Right hindlimb (tissue), 1 donor: ENCODE data around the gene ASH1L.
"Not testable (repeated sequence)": the region's sequence is repeated elsewhere in the genome, so short reads cannot be mapped to it uniquely, and the experiment has no call there.

Source experiments
- DNase-seq: peaks from one replicate; pipeline ENCODE4 v3.0.0-alpha.2; 2018

ASH1L gene

DNA sequence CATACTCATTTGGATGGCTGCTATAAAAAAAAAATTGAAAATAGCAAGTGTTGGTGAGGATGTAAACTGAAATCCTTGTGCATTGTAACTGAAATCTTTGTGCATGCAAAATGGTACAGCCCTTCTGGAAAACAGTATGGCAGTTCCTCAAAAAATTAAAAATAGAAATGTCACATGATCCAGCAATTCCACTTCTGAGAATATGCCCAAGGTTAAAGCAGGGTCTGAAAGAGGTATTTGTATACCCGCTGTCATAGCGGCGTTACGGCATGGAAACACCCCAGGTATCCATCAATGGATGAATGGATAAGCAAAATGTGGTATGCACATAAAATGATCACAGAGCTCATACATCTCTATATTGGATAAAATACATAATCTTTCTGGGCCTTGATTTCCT lies 125.2 kb downstream of the ASH1L start:
- DNase-seq: no peak

DNA sequence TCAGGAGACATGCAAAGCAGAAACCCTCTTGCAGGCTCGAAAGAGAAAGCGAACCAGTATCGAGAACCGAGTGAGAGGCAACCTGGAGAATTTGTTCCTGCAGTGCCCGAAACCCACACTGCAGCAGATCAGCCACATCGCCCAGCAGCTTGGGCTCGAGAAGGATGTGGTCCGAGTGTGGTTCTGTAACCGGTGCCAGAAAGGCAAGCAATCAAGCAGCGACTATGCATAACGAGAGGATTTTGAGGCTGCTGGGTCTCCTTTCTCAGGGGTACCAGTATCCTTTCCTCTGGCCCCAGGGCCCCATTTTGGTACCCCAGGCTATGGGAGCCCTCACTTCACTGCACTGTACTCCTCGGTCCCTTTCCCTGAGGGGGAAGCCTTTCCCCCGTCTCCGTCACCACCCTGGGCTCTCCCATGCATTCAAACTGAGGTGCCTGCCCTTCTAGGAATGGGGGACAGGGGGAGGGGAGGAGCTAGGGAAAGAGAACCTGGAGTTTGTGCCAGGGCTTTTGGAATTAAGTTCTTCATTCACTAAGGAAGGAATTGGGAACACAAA lies 128.7 kb downstream of the ASH1L start:
- not testable (repeated sequence) for DNase-seq

DNA sequence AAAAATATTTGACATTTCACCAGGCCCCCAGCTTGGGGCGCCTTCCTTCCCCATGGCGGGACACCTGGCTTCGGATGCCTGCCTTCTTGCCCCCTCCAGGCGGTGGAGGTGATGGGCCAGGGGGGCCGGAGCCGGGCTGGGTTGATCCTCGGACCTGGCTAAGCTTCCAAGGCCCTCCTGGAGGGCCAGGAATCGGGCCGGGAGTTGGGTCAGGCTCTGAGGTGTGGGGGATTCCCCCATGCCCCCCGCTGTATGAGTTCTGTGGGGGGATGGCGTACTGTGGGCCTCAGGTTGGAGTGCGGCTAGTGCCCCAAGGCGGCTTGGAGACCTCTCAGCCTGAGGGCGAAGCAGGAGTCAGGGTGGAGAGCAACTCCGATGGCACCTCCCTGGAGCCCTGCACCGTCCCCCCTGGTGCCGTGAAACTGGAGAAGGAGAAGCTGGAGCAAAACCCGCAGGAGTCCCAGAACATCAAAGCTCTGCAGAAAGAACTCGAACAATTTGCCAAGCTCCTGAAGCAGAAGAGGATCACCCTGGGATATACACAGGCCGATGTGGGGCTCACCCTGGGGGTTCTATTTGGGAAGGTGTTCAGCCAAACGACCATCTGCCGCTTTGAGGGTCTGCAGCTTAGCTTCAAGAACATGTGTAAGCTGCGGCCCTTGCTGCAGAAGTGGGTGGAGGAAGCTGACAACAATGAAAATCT lies 129.3 kb downstream of the ASH1L start:
- DNase-seq: not testable (repeated sequence)

DNA sequence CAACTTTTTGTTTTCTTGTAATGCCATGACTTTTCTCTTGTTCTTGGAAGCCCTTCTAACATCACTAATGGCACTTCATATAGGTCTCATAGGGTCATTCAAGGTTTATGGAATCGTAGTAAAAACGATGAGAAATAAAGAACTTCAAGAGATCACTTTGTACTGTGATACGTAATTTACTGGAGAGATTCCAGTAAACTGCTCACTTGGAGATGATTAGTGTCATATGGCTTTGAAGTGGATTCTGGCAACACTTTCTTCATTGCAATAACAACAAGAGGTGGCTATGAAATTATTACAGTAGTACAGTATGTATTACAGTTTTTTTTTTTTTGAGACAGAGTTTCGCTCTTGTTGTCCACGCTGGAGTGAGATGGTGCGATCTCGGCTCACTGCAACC lies 138.5 kb downstream of the ASH1L start:
- no peak for DNase-seq

DNA sequence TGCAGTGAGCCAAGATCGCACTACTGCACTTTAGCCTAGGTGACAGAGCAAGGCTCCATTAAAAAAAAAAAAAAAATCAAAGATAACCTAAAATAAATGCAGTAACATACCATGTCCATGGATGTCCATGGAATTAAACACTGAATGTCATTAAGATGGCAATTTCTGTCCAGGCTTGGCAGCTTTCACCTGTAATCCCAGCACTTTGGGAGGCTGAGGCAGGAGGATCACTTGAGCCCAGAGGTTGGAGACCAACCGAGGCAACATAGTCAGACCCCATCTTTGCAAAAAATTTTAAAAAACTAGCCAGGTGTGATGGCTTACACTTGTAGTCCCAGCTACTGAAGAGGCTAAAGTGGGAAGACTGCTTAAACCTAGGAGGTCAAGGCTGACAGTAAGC lies 141.8 kb downstream of the ASH1L start:
- no peak for DNase-seq

DNA sequence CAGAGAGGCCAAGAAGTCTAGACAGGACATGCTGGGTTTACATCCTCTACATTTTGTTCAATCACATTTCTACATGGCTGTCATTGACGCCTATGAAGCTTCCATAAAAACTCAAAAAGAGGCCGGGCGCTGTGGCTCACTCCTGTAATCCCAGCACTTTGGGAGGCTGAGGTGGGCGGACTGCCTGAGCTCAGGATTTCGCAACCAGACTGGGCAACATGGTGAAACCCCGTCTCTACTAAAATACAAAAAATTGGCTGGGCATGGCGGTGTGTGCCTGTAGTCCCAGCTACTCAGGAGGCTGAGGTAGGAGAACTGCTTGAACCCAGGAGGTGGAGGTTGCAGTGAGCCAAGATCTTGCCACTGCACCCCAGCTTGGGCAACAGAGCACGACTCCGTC lies 150.8 kb downstream of the ASH1L start:
- not testable (repeated sequence) for DNase-seq

DNA sequence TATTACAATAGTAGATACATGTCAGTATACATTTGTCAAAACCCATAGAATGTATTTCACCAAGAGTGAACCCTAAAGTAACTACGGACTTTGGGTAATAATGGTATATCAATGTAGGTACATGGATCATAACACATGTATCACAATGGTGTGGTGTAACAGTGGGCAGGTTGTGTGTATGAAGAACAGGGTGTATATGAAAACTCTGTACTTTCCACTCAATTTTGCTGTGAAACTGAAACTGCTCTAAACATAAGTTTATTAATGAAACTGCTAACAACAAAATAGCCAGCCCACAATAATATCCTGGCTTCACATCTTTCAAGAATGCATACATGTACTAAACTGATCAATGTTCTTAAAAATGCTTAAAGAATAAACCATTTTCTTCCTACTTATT lies 151.7 kb downstream of the ASH1L start:
- DNase-seq: no peak

DNA sequence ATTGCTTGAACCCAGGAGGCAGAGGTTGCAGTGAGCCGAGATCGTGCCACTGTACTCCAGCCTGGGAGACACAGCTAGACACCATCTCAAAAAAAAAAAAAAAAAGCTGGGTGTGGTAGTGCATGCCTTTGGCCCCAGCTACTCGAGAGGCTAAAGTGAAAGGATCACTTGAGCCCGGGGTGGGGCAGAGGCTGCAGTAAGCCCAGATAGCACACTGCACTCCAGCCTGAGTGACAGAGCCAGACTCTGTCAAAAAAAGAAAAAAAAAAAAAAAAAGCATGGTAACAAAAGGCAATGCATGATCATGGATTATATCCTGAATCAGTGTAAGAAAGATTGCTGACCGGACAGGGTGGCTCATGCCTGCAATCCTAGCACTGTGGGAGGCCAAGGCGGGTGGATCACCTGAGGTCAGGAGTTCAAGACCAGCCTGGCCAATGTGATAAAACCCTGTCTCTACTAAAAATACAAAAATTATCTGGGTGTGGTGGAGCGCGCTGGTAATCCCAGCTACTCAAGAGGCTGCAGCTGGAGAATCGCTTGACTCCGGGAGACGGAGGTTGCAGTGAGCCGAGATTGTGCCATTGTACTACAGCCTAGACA lies 165.6 kb downstream of the ASH1L start:
- DNase-seq: no peak

DNA sequence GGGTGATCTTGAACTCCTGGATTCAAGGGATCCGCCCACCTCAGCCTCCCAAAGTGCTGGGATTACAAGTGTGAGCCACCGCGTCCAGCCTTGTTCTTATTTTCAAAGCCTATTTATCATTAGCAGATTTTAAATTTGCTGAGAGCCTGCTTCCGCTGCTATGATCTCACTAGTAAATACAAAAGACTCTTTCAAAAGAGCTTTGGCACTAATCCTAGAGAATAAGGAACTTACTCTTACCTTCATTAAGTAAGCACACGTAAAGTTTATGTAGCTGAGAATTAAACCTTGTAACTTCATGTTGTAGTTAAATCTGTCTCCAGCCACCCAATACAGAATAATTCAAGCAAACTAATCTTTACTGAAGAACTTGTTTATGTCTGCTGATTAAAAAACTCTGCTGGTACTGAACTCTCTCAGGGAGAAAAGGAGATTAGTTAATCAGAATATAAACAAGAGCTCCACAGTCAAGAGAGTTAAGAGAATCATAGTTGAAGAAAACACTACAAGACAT lies 169.6 kb downstream of the ASH1L start:
- no peak for DNase-seq

DNA sequence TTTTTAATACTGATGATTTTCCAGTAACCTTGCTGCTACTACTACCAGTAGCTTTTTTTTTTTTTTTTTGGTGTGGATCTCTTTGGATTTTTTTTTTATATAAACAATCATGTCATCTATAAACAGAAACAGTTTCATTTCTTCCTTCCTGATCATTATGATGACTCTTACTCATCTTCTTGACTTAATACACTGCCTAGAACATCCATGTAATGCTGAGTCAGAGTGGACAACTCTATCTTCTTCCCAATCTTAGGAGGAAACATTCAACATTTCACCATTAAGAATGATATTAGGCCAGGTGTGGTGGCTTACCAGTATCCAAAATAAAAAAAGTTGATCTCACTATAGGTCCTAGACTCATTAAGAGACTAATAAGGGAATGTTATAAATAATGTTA lies 172.8 kb downstream of the ASH1L start:
- DNase-seq: no peak

DNA sequence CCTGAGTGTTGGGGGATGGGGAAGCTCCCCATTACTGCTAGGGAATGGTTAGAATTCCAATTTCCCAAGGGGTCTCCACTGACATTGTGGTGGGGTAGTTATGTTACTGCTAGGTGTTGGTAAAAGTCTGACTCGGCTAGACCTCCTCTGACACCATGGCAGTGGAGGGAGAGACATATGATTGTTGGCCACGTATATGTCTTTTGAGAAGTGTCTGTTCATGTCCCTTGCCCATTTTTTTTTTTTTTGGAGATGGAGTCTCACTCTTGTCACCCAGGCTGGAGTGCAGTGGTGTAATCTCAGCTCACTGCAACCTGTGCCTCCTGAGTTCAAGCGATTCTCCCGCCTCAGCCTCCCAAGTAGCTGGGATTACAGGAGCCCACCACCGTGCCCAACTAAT lies 176.8 kb downstream of the ASH1L start:
- not testable (repeated sequence) for DNase-seq

DNA sequence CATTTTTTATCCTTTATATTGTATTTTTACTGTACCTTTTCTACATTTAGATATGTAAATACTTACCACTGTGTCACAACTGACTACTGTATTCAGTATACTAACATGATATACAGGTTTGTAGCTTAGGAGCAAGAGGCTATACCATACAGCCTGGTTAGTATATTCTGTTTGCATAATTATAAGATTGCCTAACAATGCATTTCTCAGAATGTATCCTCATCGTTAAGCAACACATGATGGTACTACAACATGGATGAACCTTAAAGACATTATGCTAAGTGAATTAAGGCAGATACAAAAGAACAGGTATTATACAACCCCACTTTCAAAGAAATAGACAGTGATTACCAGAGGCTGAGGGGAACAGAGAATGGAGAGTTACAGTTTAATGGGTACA lies 179.2 kb downstream of the ASH1L start:
- DNase-seq: no peak

DNA sequence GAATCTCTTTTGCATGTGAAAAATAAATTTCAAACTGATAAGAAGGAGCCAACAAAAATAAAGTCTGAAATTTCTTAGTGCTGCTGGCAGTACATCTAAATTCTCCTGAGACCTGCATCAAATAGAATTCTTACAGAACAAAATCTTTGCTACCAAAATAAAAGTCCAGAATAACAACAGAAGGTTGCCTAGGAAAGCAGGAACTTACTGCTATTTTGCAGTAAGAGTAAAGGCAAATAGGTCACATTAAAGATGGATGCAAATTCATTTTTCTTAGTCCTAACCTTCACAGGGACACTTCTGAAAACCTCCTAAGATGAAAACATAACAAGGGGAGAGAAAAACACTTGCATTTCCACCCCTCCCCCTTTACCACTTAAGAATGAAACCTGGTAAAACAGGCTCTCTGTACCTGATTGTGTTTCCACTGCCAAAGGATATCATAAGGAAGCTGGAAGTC lies 182.9 kb downstream of the ASH1L start:
- DNase-seq: no peak

DNA sequence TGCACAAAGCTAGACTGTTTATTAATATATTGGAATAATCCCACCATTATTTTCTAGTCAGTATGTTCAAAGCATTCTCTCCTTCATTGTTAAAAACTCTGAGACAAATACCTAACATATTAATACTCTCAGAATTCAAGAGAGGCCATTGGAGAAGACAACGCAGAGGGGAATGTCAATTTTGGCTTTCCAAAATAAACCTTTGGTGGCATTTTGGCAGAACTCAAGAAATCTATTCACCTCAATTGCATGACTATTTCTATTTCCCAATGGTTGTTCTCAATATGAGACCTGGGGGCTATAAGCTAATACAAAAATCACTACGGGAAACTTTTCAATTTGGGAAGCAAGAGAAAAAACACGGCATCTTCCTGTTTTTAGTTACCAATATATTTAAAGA lies 183.4 kb downstream of the ASH1L start:
- no peak for DNase-seq

DNA sequence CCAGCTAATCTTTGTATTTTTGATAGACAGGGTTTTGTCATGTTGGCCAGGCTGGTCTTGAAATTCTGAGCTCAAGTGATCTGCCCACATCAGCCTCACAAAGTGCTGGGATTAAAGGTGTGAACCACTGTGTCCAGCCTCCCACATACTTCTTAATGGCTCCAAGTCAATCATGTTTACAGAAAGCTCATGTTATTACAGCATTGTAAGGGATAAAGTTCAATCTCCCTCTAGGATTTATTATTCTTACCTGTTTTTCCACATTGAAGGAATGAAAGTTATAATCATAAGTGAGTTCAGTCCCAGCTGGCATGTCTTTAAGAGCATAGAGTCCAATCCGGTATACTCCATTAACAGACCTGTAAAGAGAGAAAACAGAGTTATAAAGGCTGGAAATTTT lies 202.6 kb downstream of the ASH1L start:
- DNase-seq: no peak

DNA sequence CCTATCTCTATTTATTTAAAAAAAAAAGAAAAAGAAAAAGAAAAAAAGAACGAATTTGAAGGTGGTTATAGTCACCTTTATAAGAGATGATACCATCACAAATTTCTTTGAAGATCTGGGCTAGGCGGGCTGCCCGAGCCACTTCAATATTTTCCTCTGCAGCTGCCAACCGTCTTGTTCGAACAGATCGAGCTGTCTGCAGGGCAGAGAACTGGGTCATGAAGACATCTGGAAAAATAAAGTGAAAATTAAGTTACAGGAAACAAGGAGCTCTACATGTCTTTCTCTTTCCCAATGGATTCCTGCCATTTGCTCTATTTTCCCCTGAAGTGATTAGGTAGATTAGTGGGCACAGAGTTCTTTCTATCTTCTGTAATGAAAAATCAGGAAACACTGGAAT lies 210.0 kb downstream of the ASH1L start:
- DNase-seq: peak; percentile 41

DNA sequence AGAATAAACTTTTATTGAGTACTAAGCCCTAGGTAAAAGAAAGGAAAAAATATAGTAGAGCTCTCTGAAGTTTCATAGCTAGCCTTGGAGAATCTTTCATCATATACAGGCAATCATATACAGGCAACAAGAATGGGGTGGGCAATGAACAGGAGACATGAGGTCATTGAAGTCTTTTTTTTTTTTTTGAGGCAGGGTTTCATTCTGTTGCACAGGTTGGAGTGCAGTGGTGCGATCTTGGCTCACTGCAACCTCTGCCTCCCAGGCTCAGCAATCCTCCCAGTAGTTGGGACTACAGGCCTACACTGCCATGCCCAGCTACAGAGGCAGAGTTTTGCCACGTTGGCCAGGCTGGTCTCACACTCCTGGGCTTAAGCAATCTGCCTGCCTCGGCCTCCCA lies 219.8 kb downstream of the ASH1L start:
- DNase-seq: no peak

DNA sequence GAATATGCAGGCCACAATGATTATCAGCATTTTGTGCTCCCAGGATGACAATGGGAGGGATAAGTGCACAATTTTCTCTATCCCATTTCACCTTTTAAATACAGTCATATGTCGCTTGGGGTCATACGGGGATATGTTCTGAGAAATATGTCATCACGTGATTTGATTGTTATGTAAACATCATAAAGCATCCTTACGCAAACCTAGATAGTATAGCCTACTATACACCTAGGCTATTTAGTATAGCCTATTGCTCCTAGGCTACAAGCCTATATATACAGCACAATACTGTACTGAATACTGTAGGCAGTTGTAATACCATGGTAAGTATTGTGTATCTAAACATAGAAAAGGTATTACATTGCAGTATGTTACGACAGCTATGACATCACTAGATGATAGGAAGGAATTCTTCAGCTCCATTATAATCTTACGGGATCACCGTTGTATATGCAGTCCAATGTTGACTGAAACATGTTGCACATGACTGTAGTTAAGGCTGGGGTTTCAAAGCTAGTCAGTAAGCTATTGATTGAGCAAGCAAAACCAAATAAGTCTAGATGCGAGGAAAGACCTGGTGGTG lies 223.0 kb downstream of the ASH1L start:
- DNase-seq: no peak

DNA sequence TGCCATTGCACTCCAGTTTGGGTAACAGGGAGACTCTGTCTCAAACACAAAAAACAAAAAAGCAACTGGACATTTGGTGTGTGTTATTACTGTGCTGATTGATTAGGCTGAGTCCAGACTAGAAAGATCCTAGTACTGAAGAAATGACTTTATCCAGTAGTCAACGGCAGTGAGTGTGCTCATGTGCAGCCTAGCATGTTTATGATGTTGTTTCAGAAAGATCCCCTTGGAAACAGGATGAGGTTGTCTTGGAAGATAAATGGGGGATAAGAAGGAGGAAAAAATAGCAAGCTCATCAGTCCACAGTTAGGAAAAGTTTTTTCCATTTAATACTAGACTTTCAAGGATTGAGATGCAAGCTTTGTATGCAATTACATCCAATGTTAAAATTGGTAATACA lies 227.6 kb downstream of the ASH1L start:
- DNase-seq: no peak

DNA sequence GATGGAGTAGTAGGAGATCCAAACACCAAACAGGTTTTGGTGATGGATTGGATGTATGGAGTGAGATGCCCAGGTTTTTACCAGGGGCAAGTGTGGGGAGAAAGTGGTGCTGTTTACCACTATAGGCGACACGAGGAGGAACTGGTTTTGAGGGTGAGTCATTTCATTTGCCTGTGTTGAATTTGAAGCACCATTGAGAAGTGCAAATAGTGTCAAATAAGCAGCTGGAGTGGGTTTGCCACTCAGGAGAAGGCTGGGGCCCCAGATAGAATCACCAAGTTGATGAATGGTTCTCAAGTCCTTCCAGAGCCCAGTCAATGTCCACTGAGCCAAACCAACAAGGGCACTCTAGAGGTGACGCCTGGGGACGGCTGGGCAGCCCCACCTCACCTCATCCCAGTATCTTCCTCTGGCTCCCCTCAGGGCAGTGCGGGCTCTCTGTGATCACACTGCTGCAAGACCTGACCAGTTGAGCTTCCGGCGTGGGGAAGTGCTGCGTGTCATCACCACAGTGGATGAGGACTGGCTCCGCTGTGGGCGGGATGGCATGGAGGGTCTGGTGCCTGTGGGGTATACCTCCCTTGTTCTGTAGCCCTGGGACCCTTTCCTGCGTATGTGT lies 232.5 kb downstream of the ASH1L start:
- DNase-seq: no peak

DNA sequence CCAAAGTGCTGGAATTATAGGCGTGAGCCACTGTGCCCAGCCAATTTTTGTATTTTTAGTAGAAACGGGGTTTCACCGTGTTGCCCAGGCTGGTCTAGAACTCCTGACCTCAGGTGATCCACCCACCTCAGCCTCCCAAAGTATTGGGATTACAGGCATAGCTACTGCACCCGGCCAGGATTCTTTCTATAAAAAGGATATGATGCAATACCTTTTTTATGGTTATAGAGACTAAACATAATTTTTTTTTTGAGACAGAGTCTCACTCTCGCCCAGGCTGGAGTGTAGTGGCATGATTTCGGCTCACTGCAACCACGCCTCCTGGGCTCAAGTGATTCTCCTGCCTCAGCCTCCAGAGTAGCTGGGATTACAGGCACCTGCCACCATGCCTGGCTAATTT lies 233.7 kb downstream of the ASH1L start:
- DNase-seq: not testable (repeated sequence)

DNA sequence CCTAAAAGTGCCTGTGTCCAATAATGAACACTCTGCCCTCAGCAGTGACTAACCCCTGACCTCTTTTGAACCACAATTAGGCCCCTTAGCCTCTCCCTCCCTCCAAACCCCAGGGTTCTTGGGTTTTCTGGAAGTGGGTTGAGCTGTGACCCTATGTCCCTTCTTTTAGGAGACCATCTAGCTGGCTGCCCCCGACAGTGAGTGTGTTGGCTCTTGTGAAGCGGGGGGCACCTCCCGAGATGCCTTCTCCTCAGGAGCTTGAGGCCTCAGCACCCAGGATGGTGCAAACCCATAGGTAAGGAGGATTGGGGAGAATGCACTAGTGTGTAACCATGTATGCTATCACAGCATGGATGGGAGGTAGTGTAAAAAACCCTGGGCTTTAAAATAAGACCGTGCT lies 234.6 kb downstream of the ASH1L start:
- DNase-seq: no peak

DNA sequence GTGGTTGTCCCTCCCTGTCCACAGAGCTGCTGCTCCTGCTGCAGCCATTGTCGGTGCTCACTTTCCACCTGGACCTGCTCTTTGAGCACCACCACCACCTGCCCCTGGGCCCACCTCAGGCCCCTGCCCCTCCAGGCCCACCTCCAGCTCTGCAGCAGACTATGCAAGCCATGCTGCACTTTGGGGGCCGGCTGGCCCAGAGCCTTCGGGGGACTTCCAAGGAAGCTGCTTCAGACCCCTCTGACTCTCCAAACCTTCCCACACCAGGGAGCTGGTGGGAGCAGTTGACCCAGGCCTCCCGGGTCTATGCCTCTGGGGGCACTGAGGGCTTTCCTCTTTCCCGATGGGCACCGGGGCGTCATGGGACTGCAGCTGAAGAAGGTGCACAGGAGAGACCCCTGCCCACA lies 236.0 kb downstream of the ASH1L start:
- DNase-seq: no peak
